ENCODE measurements around the gene FBLIM1. TPM values are rescaled to one million over a fixed set of nuclear protein-coding genes. Genes with fewer than 3 reads are reported as not detected.

FBLIM1 gene
- total and polyA plus RNA-seq, 3 donors from 2014 or later = 23.3 to 52.5 (median 32.8) TPM

DNA sequence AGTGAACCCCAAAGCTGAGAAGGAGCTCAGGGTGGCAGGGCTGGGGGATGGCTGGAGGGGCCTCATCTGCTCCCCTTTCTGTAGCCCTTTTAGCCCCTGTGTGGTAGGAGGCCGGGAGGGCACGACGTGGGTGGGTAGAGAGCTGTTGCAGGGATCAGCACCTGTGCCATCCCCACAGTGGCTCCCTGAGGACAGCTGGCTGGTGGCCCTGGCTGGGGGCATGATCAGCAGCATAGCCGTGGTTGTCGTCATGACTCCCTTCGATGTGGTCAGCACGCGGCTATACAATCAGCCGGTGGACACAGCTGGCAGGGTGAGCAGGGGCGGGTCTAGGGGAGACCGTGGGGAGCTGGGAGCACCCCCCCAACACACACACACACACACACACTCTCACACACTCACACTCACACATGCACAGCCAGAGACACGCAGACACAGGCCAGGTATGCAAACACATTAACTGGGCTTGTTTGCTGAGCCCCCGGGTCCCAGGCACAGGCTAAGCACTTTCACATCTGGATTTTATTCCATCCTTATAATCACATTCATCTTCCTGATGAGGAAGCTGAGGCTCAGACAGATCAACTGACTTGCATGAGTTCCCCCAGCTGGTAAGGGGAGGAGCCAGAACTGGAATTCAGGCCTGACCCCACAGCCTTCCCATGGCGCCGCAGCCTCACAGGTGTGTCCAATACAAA, 20.0 kb upstream of the FBLIM1 start:
- Histone ChIP-seq H3K4me3 (no peak overlapping the region), H3K27ac (no peak overlapping the region), H3K4me1 (peaks cover 3% of the 10 kb centered on the region), H3K27me3 (no peaks in the 10 kb centered on the region), H3K9me3 (no peaks in the 10 kb centered on the region), H3K36me3 (ENCODE audit: low read depth, missing control alignments) (no peaks in the 10 kb centered on the region)
- intact Hi-C loops (cut with DNase I; ENCODE audit: low total_unique reads) = no loop called here
- DNase-seq = no peak
- 89 to 91% methylated on average over 3 to 15 of the region's 15 CpGs for WGBS, 2 donors
- TF ChIP-seq, protein P1, sequence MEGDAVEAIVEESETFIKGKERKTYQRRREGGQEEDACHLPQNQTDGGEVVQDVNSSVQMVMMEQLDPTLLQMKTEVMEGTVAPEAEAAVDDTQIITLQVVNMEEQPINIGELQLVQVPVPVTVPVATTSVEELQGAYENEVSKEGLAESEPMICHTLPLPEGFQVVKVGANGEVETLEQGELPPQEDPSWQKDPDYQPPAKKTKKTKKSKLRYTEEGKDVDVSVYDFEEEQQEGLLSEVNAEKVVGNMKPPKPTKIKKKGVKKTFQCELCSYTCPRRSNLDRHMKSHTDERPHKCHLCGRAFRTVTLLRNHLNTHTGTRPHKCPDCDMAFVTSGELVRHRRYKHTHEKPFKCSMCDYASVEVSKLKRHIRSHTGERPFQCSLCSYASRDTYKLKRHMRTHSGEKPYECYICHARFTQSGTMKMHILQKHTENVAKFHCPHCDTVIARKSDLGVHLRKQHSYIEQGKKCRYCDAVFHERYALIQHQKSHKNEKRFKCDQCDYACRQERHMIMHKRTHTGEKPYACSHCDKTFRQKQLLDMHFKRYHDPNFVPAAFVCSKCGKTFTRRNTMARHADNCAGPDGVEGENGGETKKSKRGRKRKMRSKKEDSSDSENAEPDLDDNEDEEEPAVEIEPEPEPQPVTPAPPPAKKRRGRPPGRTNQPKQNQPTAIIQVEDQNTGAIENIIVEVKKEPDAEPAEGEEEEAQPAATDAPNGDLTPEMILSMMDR (IDR thresholded peaks at IDR 0.05) = no peak
- TF ChIP-seq POLR2A (IDR thresholded peaks at IDR 0.05) = no peak

DNA sequence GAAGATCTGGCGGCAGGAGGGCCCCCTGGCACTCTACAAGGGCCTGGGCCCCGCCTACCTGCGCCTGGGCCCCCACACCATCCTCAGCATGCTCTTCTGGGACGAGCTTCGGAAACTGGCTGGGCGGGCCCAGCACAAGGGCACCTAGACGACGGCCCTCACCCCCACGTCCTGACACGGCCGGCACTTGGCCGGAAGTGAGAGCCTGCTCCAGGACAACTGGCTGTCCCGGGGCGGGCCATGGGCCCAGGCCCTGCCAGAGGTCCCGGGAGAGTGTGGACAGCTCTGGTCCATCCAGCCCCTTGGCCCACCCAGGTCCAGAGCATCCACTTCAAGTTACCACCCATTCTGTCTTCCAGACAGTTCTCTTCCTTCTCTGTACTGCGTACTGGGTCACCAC, 19.3 kb upstream of the FBLIM1 start:
- Histone ChIP-seq H3K9me3 (no peaks in the 10 kb centered on the region), H3K27ac (no peak overlapping the region), H3K36me3 (ENCODE audit: low read depth, missing control alignments) (no peaks in the 10 kb centered on the region), H3K4me1 (peaks cover 3% of the 10 kb centered on the region), H3K4me3 (no peak overlapping the region), H3K27me3 (no peaks in the 10 kb centered on the region)
- 85 to 88% methylated on average over 10 to 16 of the region's 16 CpGs for WGBS, 2 donors
- no peak for DNase-seq
- TF ChIP-seq, protein P1 (IDR thresholded peaks at IDR 0.05) = no peak
- no peak for TF ChIP-seq POLR2A (IDR thresholded peaks at IDR 0.05)
- intact Hi-C loops (cut with DNase I; ENCODE audit: low total_unique reads) = no loop called here

DNA sequence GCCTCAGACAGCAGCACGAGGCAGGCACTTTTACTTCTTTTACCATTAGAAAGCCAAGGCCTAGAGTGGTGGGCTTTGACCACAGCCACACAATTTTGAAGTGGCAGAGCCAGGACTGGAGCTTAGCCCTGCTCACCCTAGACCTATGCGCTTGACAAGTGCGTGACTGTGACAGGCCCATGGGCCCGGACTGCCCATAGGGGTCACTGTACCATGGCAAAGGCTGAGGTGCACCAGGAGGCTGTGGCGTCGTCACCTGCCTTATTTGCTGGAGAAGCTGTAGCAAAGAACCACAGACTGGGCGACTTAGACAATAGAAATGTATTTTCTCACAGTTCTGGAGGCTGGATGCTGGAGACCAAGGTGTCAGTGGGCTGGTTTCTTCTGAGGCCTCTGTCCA, 18.9 kb upstream of the FBLIM1 start:
- intact Hi-C loops (cut with DNase I; ENCODE audit: low total_unique reads) = no loop called here
- Histone ChIP-seq H3K36me3 (ENCODE audit: low read depth, missing control alignments) (no peaks in the 10 kb centered on the region), H3K4me3 (no peak overlapping the region), H3K9me3 (no peaks in the 10 kb centered on the region), H3K27me3 (no peaks in the 10 kb centered on the region), H3K27ac (no peak overlapping the region), H3K4me1 (peaks cover 3% of the 10 kb centered on the region)
- TF ChIP-seq POLR2A (IDR thresholded peaks at IDR 0.05) = no peak
- TF ChIP-seq, protein P1 (IDR thresholded peaks at IDR 0.05) = no peak
- DNase-seq = no peak
- WGBS, 2 donors = 85 to 91% methylated on average over 7 of the region's 7 CpGs

DNA sequence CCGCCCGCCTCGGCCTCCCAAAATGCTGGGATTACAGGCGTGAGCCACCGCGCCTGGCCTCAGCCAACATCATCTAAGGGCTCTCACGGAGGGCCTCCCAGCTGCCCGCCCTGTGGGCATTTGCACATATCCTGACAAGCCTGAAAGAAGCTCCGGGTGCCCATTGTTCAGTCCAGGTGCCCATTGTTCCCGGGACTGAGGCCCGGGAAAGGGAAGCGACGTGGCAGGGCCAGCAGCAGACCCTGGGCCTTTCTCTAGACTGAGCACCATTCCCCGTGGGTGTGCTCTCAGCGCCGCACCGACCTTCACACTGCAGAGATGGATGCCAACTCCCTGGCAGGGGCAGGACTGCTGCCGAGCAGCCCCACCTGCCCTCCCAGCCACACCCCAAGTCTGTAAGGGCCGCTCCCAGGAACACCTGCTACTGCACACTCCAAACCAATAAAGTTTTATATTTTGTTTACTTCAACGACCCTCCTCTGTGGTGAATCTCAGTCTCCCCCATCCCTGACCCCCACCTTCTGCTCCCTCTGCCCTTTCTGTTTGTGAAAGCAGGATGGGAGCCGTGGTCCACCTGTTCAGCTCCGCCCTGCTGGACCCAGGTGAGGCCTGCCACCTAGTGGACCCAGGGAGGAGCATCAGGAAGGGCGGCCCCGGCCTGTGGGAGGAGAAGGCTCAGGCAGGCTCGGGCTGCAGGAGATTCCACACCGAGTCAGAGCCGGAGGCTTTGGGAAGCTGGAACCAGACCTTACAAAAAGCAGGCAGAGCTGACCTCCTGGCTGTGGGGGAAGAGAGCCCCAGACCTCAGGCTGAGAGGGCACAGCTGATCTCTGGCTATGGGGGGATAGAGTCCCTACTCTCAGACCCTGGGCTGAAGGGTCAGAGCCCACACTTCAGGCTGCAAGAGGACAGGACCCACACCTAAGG, 17.4 kb upstream of the FBLIM1 start:
- no peaks in the 10 kb centered on the region for H3K27me3 ChIP-seq
- H3K36me3 ChIP-seq (ENCODE audit: low read depth, missing control alignments) = no peaks in the 10 kb centered on the region
- peaks cover 3% of the 10 kb centered on the region for H3K4me1 ChIP-seq
- intact Hi-C loops (cut with DNase I; ENCODE audit: low total_unique reads) = no loop called here
- H3K27ac ChIP-seq = no peak overlapping the region
- peak; percentile 88 for DNase-seq
- no peak for TF ChIP-seq POLR2A (IDR thresholded peaks at IDR 0.05)
- TF ChIP-seq, protein P1 (IDR thresholded peaks at IDR 0.05) = peak; percentile 59 to 75 (median 72)
- 64 to 76% methylated on average over 14 to 26 of the region's 27 CpGs for WGBS, 2 donors
- H3K4me3 ChIP-seq = no peak overlapping the region
- H3K9me3 ChIP-seq = no peaks in the 10 kb centered on the region

Data from testis (tissue), 3 donors.